Osteocyte (in vitro differentiated cells): ENCODE data around the gene VIPR1. TPM values are rescaled to one million over a fixed set of nuclear protein-coding genes. Genes with fewer than 3 reads are reported as not detected.
A peak's percentile ranks its signal among the peaks of the same experiment; 100 is the strongest.
"Not testable (repeated sequence)": the region's sequence is repeated elsewhere in the genome, so short reads cannot be mapped to it uniquely, and the experiment has no call there.

Source experiments
- DNase-seq: peaks from one replicate; pipeline ENCODE4 v3.0.0; 2021; ENCODE audit warnings: mixed read lengths; ENCODE audit not compliant: unreplicated experiment; ENCODE audit errors: extremely low spot score
- H3K27ac Mint-ChIP-seq: one replicate; pipeline ENCODE4 v1.8.0; 2021; ENCODE audit warnings: mild to moderate bottlenecking, mixed read lengths; ENCODE audit not compliant: unreplicated experiment
- H3K27me3 Mint-ChIP-seq: one replicate; pipeline ENCODE4 v1.8.0; 2021; ENCODE audit warnings: mixed read lengths; ENCODE audit not compliant: unreplicated experiment
- H3K36me3 Mint-ChIP-seq: one replicate; pipeline ENCODE4 v1.8.0; 2021; ENCODE audit warnings: mixed read lengths; ENCODE audit not compliant: unreplicated experiment
- H3K4me1 Mint-ChIP-seq: one replicate; pipeline ENCODE4 v1.8.0; 2021; ENCODE audit warnings: mixed read lengths; ENCODE audit not compliant: unreplicated experiment
- H3K4me3 Mint-ChIP-seq: one replicate; pipeline ENCODE4 v1.8.0; 2021; ENCODE audit warnings: mild to moderate bottlenecking, moderate library complexity, mixed read lengths; ENCODE audit not compliant: unreplicated experiment
- H3K9me3 Mint-ChIP-seq: one replicate; pipeline ENCODE4 v1.8.0; 2021; ENCODE audit warnings: mixed read lengths; ENCODE audit not compliant: unreplicated experiment
- total RNA-seq: library from RNA; stranded (reverse); gene quantifications from 2 replicates; pipeline ENCODE4 v1.2.1, GENCODE V29; 2021
- TF ChIP-seq, protein P1 (sequence below): fragments of 200-600 bp; sonication (generic); IDR thresholded peaks from 2 replicates; pipeline ENCODE4 v1.5.0; 2021; ENCODE audit warnings: antibody characterized with exemption, mild to moderate bottlenecking, moderate library complexity

The VIPR1 gene
- total RNA-seq, 1 donor from 2014 or later, result 8.9 TPM

DNA sequence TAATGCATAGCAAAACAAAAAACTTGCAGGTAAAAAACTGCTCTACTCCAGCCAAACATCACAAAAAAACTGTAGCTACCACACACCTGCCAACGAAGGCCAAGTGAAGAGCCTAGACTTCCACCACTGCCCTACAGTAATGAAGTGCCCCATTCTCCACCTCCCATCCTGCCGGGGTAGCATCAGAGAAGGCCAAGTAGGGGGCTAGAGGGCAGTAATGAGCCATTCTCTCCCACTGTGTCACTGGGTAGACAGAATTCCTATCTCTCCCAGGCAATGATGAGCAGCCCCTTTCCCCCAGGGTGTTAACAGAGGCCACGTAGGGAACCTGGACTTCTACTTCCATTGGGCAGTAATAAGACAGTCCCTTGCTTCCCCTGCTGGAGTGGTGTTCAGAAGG, 69.8 kb downstream of the VIPR1 start:
- no peaks in the 10 kb centered on the region for H3K27me3 Mint-ChIP-seq
- TF ChIP-seq, protein P1, sequence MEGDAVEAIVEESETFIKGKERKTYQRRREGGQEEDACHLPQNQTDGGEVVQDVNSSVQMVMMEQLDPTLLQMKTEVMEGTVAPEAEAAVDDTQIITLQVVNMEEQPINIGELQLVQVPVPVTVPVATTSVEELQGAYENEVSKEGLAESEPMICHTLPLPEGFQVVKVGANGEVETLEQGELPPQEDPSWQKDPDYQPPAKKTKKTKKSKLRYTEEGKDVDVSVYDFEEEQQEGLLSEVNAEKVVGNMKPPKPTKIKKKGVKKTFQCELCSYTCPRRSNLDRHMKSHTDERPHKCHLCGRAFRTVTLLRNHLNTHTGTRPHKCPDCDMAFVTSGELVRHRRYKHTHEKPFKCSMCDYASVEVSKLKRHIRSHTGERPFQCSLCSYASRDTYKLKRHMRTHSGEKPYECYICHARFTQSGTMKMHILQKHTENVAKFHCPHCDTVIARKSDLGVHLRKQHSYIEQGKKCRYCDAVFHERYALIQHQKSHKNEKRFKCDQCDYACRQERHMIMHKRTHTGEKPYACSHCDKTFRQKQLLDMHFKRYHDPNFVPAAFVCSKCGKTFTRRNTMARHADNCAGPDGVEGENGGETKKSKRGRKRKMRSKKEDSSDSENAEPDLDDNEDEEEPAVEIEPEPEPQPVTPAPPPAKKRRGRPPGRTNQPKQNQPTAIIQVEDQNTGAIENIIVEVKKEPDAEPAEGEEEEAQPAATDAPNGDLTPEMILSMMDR, result peak; percentile 43
- H3K27ac Mint-ChIP-seq, result no peak overlapping the region
- DNase-seq, result no peak
- peaks cover 43% of the 10 kb centered on the region for H3K36me3 Mint-ChIP-seq
- no peak overlapping the region for H3K4me3 Mint-ChIP-seq
- H3K9me3 Mint-ChIP-seq, result peaks cover 8% of the 10 kb centered on the region
- peaks cover 7% of the 10 kb centered on the region for H3K4me1 Mint-ChIP-seq

DNA sequence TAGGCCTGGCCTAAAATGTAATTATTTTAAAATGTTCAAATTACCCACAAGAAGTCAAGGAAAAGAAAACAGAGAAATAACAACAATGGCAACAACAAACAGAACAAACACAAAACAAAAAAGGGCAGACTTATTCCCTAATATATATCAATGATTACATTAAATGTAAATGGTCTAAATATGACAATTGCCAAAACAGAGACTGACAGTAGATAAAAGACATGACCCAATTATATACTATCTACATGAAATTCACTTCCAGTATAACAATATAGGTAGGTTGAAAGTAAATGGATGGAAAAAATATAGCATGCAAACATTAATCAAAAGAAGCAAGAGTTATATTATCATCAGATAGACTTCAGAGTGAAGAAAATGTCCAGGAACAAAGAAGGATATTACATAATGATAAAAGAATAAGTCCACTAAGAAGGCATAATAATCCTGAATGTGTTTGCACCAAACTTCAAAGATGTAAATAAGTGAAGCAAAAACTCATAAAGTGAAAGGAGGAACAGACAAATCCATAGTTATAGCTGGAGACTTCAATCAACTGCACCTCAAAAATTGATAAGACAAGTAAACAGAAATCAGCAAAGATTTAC, 72.8 kb downstream of the VIPR1 start:
- Mint-ChIP-seq H3K36me3 (peaks cover 38% of the 10 kb centered on the region), H3K4me1 (peaks cover 14% of the 10 kb centered on the region), H3K27me3 (no peaks in the 10 kb centered on the region), H3K9me3 (peaks cover 11% of the 10 kb centered on the region), H3K4me3 (no peak overlapping the region), H3K27ac (no peak overlapping the region)
- no peak for DNase-seq
- TF ChIP-seq, protein P1, result no peak

- Mint-ChIP-seq H3K27me3 (no peaks in the 10 kb centered on the region), H3K27ac (no peak overlapping the region), H3K36me3 (peaks cover 32% of the 10 kb centered on the region), H3K4me1 (peaks cover 33% of the 10 kb centered on the region), H3K9me3 (peaks cover 11% of the 10 kb centered on the region), H3K4me3 (no peak overlapping the region)
- DNase-seq, result no peak
- TF ChIP-seq, protein P1, result no peak
These were observed 75.6 kb downstream of the VIPR1 start for GRCh38 chr3:42578054-42578453.

- H3K27ac Mint-ChIP-seq, H3K4me3 Mint-ChIP-seq: not testable (repeated sequence)
These were observed 76.9 kb downstream of the VIPR1 start for GRCh38 chr3:42579346-42579745.

GRCh38 chr3:42581400-42581708, 78.9 kb downstream of the VIPR1 start:
- H3K27me3 Mint-ChIP-seq, result no peaks in the 10 kb centered on the region
- peak overlapping the region; percentile 76 for H3K27ac Mint-ChIP-seq
- TF ChIP-seq, protein P1, result no peak
- peaks cover 8% of the 10 kb centered on the region for H3K36me3 Mint-ChIP-seq
- H3K4me1 Mint-ChIP-seq, result peaks cover 33% of the 10 kb centered on the region
- peaks cover 3% of the 10 kb centered on the region for H3K9me3 Mint-ChIP-seq
- DNase-seq, result no peak
- peak overlapping the region; percentile 91 for H3K4me3 Mint-ChIP-seq

More at GRCh38 chr3:42579346-42579745, 76.9 kb downstream of the VIPR1 start:
- peaks cover 35% of the 10 kb centered on the region for H3K4me1 Mint-ChIP-seq
- not testable (repeated sequence) for H3K27me3 Mint-ChIP-seq, DNase-seq
- H3K36me3 Mint-ChIP-seq, result peaks cover 23% of the 10 kb centered on the region
- H3K9me3 Mint-ChIP-seq, result peaks cover 11% of the 10 kb centered on the region
